ENCODE results near the gene POLK. TPM values are rescaled to one million over a fixed set of nuclear protein-coding genes. Genes with fewer than 3 reads are reported as not detected.

POLK gene
- total and polyA plus RNA-seq, 4 donors = 6.6 to 68.6 (median 18.5) TPM

DNA sequence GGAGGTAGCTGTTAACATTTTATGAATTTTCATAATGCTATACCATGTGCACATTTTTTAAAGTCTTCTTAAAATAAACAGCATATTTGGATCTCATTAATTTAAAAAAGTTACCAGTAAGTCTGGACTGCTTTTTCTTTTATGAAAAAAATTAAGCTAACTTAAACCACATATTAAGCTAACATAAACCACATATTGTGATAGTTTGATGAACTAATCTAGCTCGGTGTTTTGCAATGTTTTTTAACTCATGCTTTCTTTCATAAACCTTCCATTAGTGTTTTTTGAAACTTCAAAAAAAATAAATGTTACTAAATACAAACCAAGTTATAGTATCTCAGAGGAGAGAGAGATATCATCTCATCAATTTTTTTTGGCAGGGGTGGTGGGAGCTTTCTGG is 26.5 kb downstream of the POLK start:
- Histone ChIP-seq H3K9ac (ENCODE audit: insufficient read depth in 1 of 2, low read length in 2 of 2) (no peak overlapping the region), H3K9me3 (ENCODE audit: control insufficient read depth in 4 of 4, insufficient read depth in 3 of 4, low read length in 3 of 4) (peaks cover 0 to 9% (median 0%) of the 10 kb centered on the region in 4 donors), H3K4me3 (no peak overlapping the region), H3K27me3 (ENCODE audit: control insufficient read depth in 3 of 3, insufficient read depth in 3 of 3, low read length in 2 of 3) (no peaks in the 10 kb centered on the region), H3K27ac (ENCODE audit: low read depth in 1 of 2, low read length in 1 of 2) (no peak overlapping the region), H3K36me3 (ENCODE audit: control insufficient read depth in 4 of 4, insufficient read depth in 4 of 4, low read length in 4 of 4) (peaks cover 0 to 8% (median 4%) of the 10 kb centered on the region in 4 donors), H3K4me1 (ENCODE audit: control insufficient read depth in 5 of 5, insufficient read depth in 5 of 5, low read length in 5 of 5) (peaks cover 0 to 10% (median 0%) of the 10 kb centered on the region in 5 donors)
- 47 to 63% methylated on average over 1 of the region's 1 CpG for WGBS, 2 donors
- TF ChIP-seq, protein P1, sequence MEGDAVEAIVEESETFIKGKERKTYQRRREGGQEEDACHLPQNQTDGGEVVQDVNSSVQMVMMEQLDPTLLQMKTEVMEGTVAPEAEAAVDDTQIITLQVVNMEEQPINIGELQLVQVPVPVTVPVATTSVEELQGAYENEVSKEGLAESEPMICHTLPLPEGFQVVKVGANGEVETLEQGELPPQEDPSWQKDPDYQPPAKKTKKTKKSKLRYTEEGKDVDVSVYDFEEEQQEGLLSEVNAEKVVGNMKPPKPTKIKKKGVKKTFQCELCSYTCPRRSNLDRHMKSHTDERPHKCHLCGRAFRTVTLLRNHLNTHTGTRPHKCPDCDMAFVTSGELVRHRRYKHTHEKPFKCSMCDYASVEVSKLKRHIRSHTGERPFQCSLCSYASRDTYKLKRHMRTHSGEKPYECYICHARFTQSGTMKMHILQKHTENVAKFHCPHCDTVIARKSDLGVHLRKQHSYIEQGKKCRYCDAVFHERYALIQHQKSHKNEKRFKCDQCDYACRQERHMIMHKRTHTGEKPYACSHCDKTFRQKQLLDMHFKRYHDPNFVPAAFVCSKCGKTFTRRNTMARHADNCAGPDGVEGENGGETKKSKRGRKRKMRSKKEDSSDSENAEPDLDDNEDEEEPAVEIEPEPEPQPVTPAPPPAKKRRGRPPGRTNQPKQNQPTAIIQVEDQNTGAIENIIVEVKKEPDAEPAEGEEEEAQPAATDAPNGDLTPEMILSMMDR (IDR thresholded peaks at IDR 0.05; ENCODE audit: control extremely low read depth, extremely low read depth) = no peak
- no peak for ATAC-seq (ENCODE audit: insufficient read depth, low FRiP score)
- no peak for DNase-seq

DNA sequence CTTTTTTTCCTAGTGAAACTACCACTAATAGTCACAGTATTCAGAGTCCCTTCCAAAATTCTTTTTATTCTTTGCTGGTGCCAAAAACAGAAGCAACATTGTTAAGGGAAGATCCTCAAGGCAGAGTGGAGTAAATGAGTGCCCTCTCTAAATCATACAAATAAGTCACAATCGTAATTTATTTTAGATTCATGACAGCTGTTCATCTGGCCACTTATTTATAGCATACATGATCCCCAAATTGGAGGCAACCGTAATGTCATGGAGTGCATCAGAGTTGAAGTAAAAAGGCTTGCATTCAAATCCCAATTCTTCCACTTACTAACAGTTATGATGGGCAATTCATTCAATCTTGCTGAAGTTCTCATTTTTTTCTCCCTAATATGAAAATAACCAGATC is 33.4 kb downstream of the POLK start:
- peaks cover 0 to 3% (median 0%) of the 10 kb centered on the region in 5 donors for H3K4me1 ChIP-seq (ENCODE audit: control insufficient read depth in 5 of 5, insufficient read depth in 5 of 5, low read length in 5 of 5)
- H3K9ac ChIP-seq (ENCODE audit: insufficient read depth in 1 of 2, low read length in 2 of 2) = no peak overlapping the region
- peaks cover 0 to 4% (median 2%) of the 10 kb centered on the region in 4 donors for H3K36me3 ChIP-seq (ENCODE audit: control insufficient read depth in 4 of 4, insufficient read depth in 4 of 4, low read length in 4 of 4)
- H3K4me3 ChIP-seq = no peak overlapping the region
- H3K27me3 ChIP-seq (ENCODE audit: control insufficient read depth in 3 of 3, insufficient read depth in 3 of 3, low read length in 2 of 3) = no peaks in the 10 kb centered on the region
- ATAC-seq (ENCODE audit: insufficient read depth, low FRiP score) = no peak
- WGBS, 2 donors = 90 to 96% methylated on average over 2 of the region's 2 CpGs
- TF ChIP-seq, protein P1 (IDR thresholded peaks at IDR 0.05; ENCODE audit: control extremely low read depth, extremely low read depth) = no peak
- DNase-seq = no peak
- peaks cover 0 to 2% (median 0%) of the 10 kb centered on the region in 4 donors for H3K9me3 ChIP-seq (ENCODE audit: control insufficient read depth in 4 of 4, insufficient read depth in 3 of 4, low read length in 3 of 4)
- H3K27ac ChIP-seq (ENCODE audit: low read depth in 1 of 2, low read length in 1 of 2) = no peak overlapping the region

DNA sequence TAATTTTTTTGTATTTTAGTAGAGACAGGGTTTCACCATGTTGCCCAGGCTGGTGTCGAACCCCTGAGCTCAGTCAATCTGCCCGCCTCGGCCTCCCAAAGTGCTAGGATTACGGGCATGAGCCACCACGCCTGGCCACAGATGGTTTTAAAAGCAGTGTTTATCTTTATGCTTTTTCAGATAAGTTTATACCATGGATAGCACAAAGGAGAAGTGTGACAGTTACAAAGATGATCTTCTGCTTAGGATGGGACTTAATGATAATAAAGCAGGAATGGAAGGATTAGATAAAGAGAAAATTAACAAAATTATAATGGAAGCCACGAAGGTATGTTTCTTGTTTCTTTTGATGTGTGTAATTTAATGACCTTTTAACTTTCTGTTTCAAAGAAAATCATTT is 35.1 kb downstream of the POLK start:
- WGBS, 2 donors = 95 to 97% methylated on average over 6 of the region's 6 CpGs
- DNase-seq = no peak
- Histone ChIP-seq H3K9me3 (ENCODE audit: control insufficient read depth in 4 of 4, insufficient read depth in 3 of 4, low read length in 3 of 4) (peaks cover 0 to 2% (median 0%) of the 10 kb centered on the region in 4 donors), H3K4me3 (no peak overlapping the region), H3K4me1 (ENCODE audit: control insufficient read depth in 5 of 5, insufficient read depth in 5 of 5, low read length in 5 of 5) (peaks cover 0 to 3% (median 0%) of the 10 kb centered on the region in 5 donors), H3K36me3 (ENCODE audit: control insufficient read depth in 4 of 4, insufficient read depth in 4 of 4, low read length in 4 of 4) (peaks cover 0 to 4% (median 3%) of the 10 kb centered on the region in 4 donors), H3K27ac (ENCODE audit: low read depth in 1 of 2, low read length in 1 of 2) (no peak overlapping the region), H3K27me3 (ENCODE audit: control insufficient read depth in 3 of 3, insufficient read depth in 3 of 3, low read length in 2 of 3) (no peaks in the 10 kb centered on the region), H3K9ac (ENCODE audit: insufficient read depth in 1 of 2, low read length in 2 of 2) (no peak overlapping the region)
- ATAC-seq (ENCODE audit: insufficient read depth, low FRiP score) = no peak
- TF ChIP-seq, protein P1 (IDR thresholded peaks at IDR 0.05; ENCODE audit: control extremely low read depth, extremely low read depth) = no peak

DNA sequence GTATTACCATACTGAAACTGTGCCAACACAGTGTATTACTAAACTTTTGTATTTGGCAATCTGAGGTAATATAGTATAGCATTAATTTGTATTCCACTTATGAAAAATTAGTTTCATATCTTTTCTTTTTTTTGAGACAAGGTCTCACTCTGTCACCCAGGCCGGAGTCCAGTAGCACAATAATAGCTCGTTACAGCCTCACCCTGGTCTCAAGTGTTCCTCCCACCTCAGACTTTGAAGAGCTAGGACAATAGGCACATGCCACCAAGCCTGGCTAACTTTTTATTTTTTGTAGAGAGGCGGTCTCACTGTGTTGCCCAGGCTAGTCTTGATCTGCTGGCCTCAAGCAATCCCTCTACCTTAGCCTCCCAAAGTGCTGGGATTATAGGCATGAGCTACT is 36.1 kb downstream of the POLK start:
- no peak for ATAC-seq (ENCODE audit: insufficient read depth, low FRiP score)
- no peak overlapping the region for H3K27ac ChIP-seq (ENCODE audit: low read depth in 1 of 2, low read length in 1 of 2)
- H3K9ac ChIP-seq (ENCODE audit: insufficient read depth in 1 of 2, low read length in 2 of 2) = no peak overlapping the region
- WGBS, 2 donors = 69 to 83% methylated on average over 3 of the region's 3 CpGs
- TF ChIP-seq, protein P1 (IDR thresholded peaks at IDR 0.05; ENCODE audit: control extremely low read depth, extremely low read depth) = no peak
- H3K4me3 ChIP-seq = no peak overlapping the region
- peaks cover 0 to 2% (median 0%) of the 10 kb centered on the region in 4 donors for H3K9me3 ChIP-seq (ENCODE audit: control insufficient read depth in 4 of 4, insufficient read depth in 3 of 4, low read length in 3 of 4)
- no peak for DNase-seq
- peaks cover 0 to 3% (median 0%) of the 10 kb centered on the region in 5 donors for H3K4me1 ChIP-seq (ENCODE audit: control insufficient read depth in 5 of 5, insufficient read depth in 5 of 5, low read length in 5 of 5)
- H3K27me3 ChIP-seq (ENCODE audit: control insufficient read depth in 3 of 3, insufficient read depth in 3 of 3, low read length in 2 of 3) = no peaks in the 10 kb centered on the region
- H3K36me3 ChIP-seq (ENCODE audit: control insufficient read depth in 4 of 4, insufficient read depth in 4 of 4, low read length in 4 of 4) = peaks cover 3 to 8% (median 5%) of the 10 kb centered on the region in 4 donors

All from lung (tissue), 12 donors.